ENCODE measurements around the gene ZC3H14.

Gene ZC3H14

DNA sequence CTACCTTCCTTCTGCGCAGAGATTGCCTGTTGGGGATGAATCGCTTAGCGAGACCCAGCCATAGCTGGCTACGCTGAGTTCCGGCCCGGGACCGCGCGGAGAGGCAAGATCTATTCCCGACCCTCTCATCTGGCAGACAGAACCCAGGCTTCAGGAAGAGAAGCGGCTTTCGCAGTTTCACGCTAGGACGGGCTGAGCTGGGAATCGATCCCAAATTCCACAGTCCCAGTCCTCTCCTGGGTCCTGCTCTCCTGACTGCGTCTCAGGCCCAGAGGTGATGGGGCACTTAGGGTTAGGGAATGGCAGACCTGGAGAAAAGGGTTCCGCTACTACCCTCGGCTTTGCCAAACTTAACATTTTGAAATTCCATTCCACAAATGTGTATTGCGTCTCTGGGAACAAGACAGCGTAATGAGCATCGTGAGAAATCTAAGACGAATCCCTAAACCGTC lies 10.8 kb upstream of the ZC3H14 start:
- no peak for DNase-seq

DNA sequence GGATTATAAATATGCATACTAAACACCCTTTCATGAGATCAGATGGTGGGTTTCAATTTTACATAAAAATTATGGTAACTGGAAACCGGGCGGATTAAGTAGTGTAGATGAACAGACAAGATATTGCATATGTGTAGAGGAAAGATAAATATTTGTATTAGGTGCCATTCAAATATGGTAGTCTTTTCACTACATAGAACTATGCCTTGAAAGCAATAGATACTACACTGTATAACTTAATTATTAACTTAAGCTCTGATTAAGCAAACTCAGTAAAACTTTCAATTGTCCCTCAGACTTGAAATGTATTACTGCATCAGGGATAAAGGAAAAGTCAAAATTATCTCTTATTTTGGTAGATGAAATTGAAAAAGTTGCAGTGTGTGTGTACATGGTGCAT lies 10.0 kb upstream of the ZC3H14 start:
- DNase-seq: no peak

DNA sequence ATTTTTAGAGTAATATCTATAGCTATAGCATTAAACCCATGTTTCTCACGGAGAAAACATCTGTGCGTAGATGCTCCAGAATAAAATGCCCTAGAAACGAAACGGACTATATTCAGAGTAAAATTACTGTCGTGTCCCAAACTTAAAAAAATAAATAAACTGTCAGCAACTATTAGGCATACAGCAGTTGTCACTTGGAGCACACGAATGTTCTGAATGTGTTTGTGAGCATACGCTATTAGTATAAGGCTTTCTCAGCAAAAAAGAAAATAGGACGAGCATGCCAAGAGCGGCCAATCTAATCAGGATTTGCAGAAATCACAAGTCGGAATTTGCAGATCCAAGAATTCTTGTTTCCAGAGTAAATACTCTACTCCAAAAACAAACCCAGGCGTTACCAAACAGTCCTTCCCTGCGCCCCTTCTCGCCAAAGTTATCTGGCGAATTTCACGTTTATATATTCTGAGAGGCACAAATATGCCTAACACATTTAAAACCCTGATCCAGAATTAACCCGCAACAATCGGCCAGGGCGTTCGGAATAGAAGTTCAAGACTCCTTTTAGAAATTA lies 8.9 kb upstream of the ZC3H14 start:
- DNase-seq: no peak

DNA sequence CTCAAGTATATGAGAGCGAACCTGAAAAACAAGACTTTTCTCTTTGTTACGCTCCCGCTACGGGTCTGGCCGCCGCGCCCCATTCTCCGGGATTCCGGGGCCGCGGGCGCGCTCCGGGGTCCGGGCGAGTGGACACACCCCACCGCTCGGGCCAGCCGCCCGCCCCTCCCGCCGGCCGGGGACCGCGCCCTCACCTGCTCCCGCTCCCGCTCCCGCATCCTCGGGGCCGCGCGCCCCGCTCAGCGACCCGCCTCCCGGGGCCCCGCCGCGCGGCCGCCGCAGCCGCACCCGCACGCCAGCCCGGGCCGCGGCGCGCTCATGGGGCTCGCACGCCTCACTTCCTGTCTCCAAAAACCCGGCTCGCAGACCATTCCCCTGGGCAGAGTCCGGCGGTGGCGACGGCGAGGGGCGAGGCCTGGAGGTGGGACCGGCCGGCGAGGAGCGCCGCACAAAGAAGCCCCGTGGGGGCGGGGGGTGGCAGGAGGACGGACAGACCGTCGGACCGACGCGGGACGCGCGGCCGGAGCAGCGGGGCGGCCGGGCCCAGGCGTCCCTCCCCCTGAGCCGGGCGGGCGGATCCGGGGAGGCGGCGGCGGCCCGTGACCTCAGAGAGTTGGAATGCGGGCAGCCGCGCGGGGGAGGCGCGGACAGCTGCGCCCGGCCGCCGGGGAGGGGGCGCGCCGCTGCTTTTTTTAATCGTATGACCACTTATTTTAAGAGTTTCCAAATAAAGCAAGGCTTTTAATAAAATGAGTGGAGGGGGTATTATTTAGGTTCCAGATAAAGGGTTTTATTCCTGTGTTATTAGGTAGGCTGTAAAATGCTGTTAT lies 8.2 kb upstream of the ZC3H14 start, which contains the start of gene PTPN21:
Gene PTPN21 (minus strand): TSS at position 551 of the 830 bp plus-strand sequence. CDS start 4,590 bp downstream, outside the sequence.
- no peak for DNase-seq

DNA sequence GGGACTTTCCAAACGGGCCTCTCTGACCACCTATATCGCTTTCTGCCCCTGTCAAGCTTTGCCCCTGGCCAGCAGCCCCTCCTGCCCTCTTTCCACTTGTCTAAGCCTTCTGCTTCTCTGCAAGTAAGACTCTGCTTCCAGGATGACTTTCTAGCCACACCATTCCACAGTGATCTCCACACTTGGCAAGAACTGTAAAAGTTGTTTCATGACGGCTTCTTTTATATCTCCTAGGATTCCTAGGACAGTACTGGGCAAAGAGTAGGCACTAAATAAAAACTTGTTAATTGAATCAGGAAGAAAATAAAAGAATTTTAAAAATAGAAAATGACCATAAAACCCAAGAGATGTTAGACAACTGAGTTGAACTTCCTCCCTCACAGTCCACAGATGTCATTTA lies 6.3 kb upstream of the ZC3H14 start:
- DNase-seq: no peak

DNA sequence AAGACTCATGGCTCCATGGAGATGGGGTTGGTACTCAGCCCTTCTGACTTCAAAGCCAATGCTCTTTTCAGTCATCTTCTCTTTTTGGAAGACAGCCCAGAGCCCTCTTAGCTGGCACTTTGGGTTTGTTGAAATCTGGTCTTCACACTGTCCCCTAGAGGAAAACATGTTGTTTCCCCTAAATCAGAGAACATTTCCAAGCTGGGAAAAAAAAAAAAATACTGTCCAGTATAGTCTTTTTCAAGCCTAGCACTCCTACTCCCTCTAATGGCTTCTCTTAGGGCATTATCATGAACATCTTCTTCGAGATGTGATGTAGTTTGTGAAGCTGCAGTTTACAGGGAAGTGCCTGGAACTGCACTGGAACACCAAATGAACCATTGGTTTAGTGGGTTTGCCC lies 3.0 kb upstream of the ZC3H14 start:
- DNase-seq: no peak

DNA sequence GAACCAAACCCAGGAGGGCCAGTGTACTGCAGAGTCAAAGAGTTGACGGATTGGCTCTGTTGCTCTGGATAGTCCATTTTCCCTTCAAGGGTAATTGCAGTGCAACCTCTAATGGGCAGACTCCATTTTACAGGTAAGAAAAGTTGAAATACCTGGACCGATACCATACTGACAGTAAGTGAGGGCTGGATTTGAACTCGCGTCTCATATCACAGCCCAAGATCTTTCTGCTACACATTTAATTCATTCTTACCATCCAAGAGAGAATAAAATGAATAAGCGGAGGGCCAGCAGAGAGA lies 356 bp upstream of the ZC3H14 start:
- DNase-seq: no peak

DNA sequence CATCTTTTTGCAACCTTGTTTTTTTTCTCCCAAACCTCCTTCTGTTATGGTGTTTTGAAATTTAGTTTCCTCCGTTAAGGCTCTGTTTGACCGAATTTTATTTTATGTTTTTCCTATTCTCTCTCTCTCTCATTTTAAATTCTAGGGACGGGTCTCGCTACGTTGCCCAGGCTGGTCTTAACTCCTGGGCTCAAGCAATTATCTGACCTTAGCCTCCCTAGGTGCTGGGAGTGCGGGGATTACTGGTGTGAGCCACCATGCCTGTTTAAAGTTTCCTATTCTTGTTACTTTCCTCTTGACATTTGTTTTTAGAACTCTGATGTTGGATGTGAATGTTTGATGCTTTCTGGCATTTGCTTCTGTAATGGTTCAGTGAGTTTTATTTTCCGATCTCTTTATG lies 1.0 kb downstream of the ZC3H14 start:
- no peak for DNase-seq

DNA sequence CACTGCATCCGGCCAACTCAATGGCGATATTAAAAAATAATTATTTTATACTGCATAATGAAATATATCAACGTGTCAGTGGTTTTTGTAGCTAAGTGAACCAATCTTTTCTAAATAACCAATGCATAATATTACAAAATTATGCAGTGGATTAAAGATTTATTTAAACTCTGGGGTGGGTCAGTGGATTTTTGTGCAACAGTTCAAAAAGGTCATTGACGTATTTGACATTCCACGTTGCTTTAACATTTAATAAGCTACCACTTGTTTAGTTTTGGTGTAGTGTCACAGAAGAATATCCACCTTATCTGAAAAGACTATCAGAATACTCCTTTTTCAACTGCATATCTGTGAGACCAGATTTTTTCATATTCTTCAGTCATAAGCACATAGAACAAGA lies 2.6 kb downstream of the ZC3H14 start:
- DNase-seq: no peak

DNA sequence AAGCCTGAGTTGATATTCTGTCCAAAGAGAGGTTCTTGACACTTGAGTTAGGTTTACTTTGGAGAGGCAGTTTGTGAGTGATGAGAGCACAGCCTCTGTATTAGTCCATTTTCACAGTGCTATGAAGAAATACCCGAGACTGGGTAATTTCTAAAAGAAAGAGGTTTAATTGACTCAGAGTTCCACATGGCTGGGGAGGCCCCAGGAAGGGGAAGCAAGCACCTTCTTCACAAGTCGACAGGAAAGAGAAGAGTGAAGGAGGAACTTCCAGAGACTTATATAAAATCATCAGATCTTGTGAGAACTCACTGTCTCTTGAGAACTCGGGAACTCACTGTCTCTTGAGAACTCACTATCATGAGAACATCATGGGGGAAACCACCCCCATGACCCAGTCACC lies 5.4 kb downstream of the ZC3H14 start:
- DNase-seq: no peak

DNA sequence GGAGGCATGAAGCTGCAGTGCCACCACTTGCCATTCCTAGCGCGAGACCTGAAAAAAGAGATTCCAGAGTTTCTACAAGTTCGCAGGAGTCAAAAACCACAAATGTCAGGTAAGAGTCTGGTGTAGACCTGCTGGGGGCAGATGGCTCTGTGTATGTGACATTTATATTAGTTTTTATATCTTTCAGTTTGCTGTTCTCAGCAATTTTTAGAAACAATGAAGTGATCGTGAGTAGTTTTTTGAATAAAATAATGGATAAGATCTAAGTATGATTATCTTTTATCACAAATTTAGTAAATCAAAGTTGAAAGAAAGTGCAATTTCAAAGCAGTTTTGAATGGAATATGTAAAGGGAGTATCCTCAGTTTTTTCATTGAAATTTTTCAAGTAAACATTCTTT lies 9.3 kb downstream of the ZC3H14 start:
- DNase-seq: no peak

DNA sequence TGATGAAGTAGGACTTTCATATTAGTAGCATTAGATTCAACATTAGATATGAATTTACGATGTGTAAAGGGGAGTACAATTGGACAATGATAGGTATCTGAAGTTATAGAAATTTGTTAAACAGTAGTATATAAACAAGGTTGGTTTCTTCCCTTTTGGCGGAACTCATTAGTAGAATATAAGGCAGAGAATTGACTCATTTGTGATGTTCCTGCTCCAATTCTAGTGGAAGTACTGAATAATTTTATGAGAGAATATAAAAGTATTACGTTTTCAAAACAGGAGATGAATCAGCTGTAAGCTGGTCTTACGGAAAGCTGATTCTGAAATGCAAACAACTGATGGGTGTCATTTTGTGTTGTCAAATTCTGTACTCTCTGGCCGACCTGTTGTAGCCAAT lies 13.4 kb downstream of the ZC3H14 start:
- no peak for DNase-seq

DNA sequence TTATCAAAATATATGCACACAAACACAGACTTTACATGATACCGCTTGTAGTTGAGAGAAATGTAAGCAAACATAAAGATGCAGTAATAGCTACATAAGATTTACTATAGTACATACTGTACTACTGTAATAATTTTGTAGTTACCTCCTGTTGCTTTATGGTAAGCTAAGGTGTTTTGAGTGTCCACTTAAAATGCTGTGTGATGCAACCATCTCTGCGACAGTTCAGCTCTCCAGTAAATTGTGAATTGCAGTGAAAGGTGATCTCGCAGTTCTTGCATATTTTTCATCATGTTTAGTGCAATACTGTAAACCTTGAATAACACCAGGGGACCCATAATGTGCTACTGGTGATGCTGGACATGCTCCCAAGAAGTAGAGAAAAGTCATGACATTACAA lies 21.6 kb downstream of the ZC3H14 start:
- DNase-seq: no peak

DNA sequence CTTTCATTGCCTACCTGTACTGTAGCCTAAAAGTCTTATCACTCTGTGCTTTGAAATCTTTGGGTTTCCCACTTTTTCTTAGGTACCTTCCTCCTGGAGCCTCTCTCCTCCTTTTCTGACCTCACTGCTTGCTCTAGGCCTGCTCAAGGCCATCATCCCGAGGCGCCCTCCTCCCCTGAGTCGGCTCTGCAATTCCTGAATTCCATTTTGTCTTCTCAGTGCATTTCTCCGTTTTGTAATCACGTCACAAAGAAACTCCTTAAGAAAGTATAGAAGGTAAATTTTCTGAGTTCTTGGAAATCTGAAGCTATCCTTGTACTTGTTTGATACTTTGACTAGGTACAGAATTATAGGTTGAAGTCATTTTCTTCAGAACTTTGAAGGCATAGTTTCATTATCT lies 25.2 kb downstream of the ZC3H14 start:
- DNase-seq: no peak

DNA sequence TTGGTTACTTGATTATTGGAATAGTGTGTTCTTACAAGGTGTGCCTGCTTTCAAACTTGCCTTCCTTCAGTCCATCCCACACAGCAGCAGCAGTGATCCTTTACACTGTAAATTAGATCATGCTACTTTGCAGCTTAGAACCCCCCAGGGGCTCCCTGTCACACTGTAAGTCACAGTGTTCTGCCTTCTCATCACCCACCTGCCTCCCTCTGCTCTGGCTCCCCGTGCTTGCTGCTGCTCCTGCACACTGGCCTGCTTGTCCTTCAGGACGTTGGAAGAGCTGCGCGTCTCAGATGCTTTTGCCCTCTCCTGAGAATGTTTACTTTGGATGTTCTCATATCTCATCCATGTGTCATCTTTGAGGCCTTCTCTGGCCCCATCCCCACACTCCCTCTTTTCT lies 27.3 kb downstream of the ZC3H14 start:
- no peak for DNase-seq

DNA sequence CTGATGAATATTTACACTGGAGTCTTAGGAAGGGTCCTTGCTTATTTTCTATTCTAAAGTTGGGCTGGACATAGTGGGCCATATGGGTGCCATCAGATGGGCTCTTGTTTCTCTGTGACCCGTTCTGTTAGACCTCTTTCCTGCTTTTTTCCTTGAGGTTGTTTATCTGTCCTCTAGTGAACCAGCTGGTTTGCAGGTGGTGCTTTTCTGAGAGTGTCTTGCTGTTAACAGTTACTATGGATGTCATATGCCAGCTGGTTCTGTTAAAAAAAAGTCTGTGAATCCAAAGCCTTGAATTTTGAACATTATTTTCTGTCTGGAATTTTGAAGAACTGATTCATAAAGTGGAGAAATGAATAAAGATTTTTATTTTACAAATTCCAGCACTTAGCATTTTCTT lies 29.2 kb downstream of the ZC3H14 start:
- no peak for DNase-seq

DNA sequence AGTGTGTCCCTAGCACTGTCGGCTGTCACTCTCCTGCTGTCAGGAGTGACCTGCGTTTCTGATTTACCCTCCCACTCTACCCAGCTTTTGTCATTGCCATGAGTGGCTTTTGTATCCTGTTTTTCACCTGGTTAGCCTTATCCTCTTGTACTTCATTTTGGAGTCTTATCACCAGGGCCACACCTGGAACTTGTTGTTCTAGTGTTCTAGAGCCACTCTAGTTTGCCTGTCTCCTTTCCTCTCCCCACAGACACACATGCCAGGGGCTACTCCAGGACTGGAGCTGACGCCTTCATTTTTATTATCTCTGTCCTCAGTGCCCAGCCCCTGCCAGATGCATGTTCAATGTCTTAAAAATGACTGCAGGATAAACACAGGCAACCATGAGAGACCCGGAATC lies 34.2 kb downstream of the ZC3H14 start:
- no peak for DNase-seq

DNA sequence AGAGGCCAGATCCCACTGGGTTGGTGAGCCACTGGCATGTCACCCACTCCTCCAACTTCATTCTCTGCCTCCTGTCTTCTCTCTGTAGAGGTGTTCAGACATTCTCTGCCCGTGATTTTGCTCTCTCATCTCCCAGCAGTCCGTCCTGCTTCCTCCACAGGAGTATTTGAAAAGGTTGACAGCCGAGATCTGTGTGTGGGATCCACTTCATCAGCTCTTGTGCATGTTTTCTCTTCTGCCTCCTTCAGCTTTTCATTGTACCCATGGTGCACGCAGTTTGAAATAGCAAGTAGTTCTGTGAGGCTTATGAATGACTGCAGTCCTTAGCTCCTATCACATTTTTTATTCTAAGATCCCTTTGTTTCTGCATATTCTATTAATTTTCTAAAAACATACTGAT lies 34.8 kb downstream of the ZC3H14 start:
- DNase-seq: no peak

DNA sequence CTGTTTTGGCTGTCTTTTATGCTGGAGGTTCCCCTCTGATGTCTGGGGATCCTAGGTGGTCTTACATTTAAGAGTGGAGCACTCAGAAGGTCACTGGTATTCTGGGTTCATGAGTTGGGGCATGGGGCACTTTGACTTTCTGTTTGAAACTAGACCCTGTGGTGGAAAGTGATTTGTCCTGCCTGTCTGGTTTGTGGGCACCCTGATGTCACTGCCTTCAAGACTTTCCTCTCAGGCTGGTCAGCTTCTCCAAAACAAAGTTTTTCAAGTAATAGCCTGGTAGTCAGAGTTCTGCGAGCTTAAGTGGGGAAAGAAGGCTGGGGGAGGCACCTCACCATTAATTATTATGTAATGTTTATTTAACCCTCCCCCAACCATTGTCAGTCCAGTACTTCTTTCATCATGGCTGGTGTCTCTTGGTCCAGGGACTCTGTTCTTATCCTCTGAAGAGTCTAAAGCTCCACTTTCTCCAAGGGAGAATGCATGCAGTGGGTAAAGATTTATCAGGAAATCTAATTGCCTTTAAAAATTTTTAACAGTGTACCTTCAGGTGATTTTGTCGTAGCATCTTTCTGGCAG lies 35.3 kb downstream of the ZC3H14 start:
- DNase-seq: no peak

DNA sequence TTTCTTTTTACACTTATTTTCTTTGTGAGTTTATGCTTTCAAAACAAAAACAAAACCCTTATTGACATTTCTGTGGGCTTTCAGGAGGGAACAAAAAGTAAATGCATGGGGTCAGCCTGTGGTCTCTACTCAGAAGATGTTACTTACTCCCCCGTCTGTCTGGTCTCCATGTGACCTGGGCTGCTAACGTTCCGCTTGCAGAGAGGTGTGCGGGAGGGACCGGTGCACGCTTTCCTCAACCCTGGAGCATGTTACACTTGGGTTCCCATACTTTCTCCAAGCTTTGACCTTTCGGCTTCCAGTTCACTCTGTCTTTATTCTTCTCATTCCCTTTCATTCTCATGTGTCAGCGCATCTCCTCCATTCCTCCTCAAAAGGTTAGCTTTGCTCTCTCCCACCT lies 36.5 kb downstream of the ZC3H14 start:
- DNase-seq: no peak

DNA sequence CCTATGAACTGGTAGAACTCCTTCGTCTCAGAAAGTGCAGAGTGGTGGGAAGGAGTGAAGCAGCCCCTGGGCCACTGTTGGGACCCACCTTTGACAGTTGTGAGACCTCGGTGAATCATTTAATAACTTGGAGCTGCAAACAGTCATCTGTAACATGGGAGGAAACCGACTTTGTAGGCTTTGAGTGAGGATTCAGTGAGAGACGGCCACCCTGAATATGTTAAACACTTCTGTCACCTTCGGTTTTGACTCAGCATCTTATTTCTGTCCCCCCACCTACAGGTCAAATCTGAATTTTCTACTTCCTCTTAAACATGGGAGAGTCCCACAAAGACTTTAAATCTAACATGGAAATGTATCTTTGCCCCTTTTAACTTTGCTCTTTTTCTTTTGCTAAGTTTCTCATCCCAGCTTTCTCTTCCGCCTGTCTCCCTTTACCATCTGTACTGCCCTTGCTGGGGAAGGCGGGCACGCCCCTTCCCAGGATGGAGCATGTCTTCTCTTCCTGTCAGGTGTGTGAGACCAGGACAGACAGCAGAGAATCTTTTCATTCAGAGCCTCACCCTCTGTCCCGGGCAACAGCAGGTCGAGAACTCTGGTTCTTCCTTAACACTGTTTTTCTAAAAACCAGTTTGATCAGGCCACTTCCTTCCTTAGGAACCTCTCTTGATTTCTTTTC lies 37.1 kb downstream of the ZC3H14 start:
- DNase-seq: no peak

DNA sequence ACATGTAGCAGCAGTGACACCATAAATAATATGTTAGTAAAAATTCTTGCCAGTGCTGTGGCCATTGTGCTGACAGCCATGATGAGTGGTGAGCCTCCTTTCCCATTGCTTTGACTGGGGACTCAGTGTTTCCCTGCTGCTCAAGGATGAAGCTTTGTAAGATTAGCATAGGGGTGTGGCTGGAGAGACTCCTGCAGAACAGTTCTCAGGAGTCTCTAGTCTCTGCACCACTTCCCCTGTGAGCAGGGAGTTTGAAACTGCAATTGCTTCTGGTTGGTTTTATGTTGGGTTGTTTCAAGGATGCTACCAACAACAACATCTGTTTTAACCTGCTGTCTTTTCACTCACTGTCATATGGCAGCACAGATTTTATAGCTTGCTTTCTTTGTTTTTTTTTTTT lies 41.4 kb downstream of the ZC3H14 start:
- DNase-seq: no peak

DNA sequence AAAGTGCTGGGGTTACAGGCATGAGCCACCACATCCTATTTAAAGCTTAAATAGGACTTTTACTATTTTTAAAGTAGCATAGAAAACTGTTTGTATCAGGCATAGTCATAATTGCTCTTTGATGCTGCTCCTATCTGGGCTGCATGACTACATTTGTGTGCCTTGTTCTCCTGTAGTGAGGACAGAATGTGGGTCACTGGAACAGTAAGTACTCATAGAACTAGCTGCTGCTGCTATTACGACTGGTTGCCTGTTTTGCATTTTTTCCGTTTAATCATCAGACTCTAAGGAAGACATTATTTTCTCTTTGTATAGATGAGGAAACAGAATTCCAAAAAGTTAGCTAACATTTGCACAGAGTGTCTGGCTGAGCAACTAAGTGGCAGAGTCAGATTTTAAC lies 42.8 kb downstream of the ZC3H14 start:
- DNase-seq: no peak

DNA sequence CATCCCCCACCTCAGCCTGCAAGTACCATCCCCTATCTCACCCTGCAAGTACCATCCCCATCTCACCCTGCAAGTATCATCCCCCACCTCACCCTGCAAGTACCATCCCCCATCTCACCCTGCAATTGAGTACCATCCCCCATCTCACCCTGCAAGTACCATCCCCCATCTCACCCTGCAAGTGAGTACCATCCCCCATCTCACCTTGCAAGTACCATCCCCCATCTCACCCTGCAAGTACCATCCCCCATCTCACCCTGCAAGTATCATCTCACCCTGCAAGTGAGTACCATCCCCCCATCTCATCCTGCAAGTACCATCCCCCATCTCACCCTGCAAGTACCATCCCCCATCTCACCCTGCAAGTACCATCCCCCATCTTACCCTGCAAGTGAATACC lies 45.0 kb downstream of the ZC3H14 start:
- no peak for DNase-seq

Data from activated effector memory CD4-positive, alpha-beta T cell treated with anti-CD3 and anti-CD28 coated beads, Interleukin-2, amount 50 U/mL, for 16 hours (primary cell).